ENCODE results near the gene STEAP1.
"Not testable (repeated sequence)": the region's sequence is repeated elsewhere in the genome, so short reads cannot be mapped to it uniquely, and the experiment has no call there.

- not testable (repeated sequence) for TF ChIP-seq CTCF (IDR thresholded peaks at IDR 0.05 in 2 of 3, conservative IDR thresholded peaks at IDR 0.05 in 1 of 3; ENCODE audit: insufficient read depth in 2 of 3, low read depth in 1 of 3, low read length in 3 of 3); PURB (CRISPR knock-in tag; IDR thresholded peaks at IDR 0.05; ENCODE audit: low read depth); ZNF175 (CRISPR knock-in tag; IDR thresholded peaks at IDR 0.05; ENCODE audit: low read depth); TCF7L2 (IDR thresholded peaks at IDR 0.05; ENCODE audit: low read depth, low read length); RFX5 (IDR thresholded peaks at IDR 0.05; ENCODE audit: low read depth, low read length); MAX (CRISPR knock-in tag; IDR thresholded peaks at IDR 0.05); FOXA1 (IDR thresholded peaks at IDR 0.05; ENCODE audit: borderline replicate concordance); NRF1 (conservative IDR thresholded peaks at IDR 0.05 in 1 of 2, IDR thresholded peaks at IDR 0.05 in 1 of 2); ZBTB1 (CRISPR knock-in tag; IDR thresholded peaks at IDR 0.05; ENCODE audit: borderline replicate concordance, low read depth); RAD21 (CRISPR knock-in tag; conservative IDR thresholded peaks at IDR 0.05 in 1 of 2, IDR thresholded peaks at IDR 0.05 in 1 of 2); CHD2 (IDR thresholded peaks at IDR 0.05; ENCODE audit: low read depth, low read length); SOX6 (IDR thresholded peaks at IDR 0.05); ARID3A (IDR thresholded peaks at IDR 0.05; ENCODE audit: borderline replicate concordance, low read depth, low read length)
Observed at GRCh38 chr7:90157331-90157730, 3.1 kb downstream of the STEAP1 start.
